ENCODE measurements around the gene NANS.
"Not testable (repeated sequence)": the region's sequence is repeated elsewhere in the genome, so short reads cannot be mapped to it uniquely, and the experiment has no call there.

The NANS gene

GRCh38 chr9:98056269-98057137 lies at the start of gene NANS:
Gene NANS (plus strand): TSS chr9:98056732. CDS start chr9:98056809, 77 bp downstream.
- DNase-seq (ENCODE audit: low read depth, low spot score), result peak; percentile 92

DNA sequence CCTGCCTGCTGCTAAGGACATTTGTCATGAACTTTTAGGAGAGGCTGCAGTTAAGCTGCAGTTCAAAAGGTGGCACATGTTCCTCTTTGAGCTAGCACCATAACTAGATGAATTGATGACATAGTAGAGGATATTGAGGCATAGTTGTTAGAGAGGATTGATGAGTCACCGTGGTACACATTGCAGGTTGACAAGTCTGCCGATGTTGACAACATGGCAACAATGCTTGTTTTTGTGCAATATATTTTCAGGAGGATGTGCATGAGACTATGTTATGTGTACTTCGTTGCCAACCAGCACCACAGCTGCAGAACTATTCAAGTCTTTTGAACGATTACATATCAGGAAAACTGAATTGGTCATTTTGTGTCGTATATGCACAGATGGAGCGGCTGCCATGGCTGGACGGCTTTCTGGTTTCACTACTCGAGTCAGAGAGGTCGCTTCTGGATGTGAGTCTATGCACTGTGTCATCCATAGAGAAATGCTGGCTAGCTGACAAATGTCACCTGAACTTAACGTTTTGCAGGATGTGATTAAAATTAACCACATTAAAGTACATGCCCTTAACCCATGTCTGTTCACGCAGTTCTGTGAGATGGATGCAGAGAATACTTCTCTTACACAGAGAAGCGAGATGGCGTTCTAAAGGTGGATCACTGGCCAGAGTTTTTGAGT lies 49.1 kb upstream of the NANS start:
- DNase-seq (ENCODE audit: low read depth, low spot score), result no peak

- DNase-seq (ENCODE audit: low read depth, low spot score), result no peak
Measured at GRCh38 chr9:98008764-98009163, 47.8 kb upstream of the NANS start.

GRCh38 chr9:98009437-98009836 lies 47.1 kb upstream of the NANS start:
- DNase-seq (ENCODE audit: low read depth, low spot score), result no peak

DNA sequence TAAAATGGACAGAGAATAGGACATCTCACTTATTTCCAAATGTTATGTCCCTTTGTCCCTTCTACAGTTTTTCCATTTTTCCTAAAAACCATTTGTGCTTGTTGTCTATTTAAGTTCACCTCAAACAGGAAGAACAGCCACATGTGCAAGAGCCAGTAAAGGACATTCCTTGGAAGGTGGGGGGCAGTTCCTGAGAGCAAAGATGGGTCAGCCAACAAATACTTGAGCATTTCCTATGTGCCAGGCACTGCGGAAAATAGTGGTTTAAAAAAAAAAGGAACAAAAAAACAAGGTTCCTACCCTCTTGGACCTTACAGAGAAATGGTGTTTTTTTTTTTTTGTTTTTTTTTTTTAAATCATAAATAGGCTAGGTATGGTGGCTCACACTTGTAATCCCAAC lies 46.6 kb upstream of the NANS start:
- no peak for DNase-seq (ENCODE audit: low read depth, low spot score)

DNA sequence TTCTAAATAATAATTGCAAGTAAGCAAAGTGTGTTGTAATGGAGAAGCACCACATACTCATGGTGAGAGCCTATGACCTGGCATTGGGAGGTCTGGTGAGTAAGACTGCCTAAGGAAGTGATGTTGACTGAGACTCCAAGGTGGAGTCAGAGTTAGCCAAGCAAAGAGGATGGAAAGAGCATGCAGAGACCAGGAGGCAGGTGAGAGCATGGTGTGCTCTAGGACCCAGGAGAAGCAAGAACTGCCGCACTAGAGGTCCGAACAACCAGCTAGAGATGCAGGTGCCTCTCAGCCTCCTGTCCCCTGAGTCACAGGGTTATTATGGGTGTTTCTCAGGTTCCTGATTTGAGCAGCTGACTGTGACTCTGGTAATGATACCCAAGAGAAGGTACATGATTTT lies 46.1 kb upstream of the NANS start:
- no peak for DNase-seq (ENCODE audit: low read depth, low spot score)

- DNase-seq (ENCODE audit: low read depth, low spot score), result no peak
Measured at GRCh38 chr9:98011122-98011521, 45.4 kb upstream of the NANS start.

GRCh38 chr9:98016137-98016680 lies 40.3 kb upstream of the NANS start:
- DNase-seq (ENCODE audit: low read depth, low spot score), result no peak

DNA sequence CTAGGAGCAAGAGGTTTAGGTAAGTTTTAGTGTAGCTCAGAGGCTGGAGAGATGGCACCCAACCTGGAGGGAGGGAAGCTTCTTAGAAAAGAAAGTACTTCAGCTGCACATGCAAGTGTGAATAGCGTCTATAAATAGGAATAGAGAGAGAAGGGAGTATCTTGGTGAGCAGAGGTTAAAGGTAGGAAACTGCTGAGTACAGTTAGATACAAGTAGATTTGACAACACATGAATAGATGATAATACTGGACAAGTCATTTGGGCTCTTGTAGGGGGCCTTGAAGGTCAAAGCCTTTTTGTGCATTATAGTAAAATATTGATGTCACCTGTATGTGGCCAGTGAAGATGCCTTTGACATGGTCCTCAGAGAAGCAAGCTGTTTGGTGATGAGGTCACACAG lies 39.2 kb upstream of the NANS start:
- DNase-seq (ENCODE audit: low read depth, low spot score), result no peak

GRCh38 chr9:98018347-98018746 lies 38.2 kb upstream of the NANS start:
- DNase-seq (ENCODE audit: low read depth, low spot score), result no peak

DNA sequence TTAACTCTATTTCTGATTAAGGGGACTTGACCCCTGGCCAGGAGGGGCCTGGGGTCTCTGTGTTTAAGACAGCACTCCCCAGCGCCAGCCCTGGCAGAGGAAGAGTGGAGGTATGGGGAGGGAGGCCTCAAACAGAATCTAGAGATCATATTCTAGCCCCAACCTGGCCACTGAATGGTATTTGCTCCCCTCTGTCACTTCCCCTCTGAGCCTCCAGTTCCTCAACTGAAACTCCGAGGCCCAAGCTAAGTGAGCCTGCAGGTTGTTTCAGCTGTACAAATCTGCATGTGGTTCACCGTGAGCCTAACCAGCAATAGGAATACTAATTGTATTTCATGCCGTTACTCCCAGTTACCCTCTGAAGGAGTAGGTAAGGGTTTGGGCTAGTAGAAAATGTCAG lies 37.4 kb upstream of the NANS start:
- DNase-seq (ENCODE audit: low read depth, low spot score), result no peak

GRCh38 chr9:98019869-98020268 lies 36.7 kb upstream of the NANS start:
- DNase-seq (ENCODE audit: low read depth, low spot score), result not testable (repeated sequence)

- no peak for DNase-seq (ENCODE audit: low read depth, low spot score)
Measured at GRCh38 chr9:98020476-98021145, 35.9 kb upstream of the NANS start.

GRCh38 chr9:98021306-98022040 lies 35.1 kb upstream of the NANS start:
- no peak for DNase-seq (ENCODE audit: low read depth, low spot score)

DNA sequence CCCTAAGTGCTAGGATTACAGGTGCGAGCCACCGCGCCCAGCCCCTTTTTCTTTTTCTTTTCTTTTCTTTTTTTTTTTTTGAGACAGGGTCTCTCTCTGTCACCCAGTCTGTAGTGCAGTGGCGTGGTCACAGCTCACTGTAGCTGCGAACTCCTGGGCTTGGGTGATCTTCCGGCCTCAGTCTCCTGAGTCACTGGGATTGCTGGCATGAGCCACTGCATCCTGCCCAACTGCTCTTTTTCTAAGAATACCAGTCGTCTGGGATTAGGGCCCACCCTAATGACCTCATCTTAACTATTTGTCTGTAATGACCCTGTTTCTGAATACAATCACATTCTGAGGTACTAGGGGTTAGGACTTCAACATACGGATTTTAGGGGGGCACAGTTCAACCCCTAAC lies 34.1 kb upstream of the NANS start:
- no peak for DNase-seq (ENCODE audit: low read depth, low spot score)

GRCh38 chr9:98024702-98025101 lies 31.8 kb upstream of the NANS start:
- no peak for DNase-seq (ENCODE audit: low read depth, low spot score)

- no peak for DNase-seq (ENCODE audit: low read depth, low spot score)
Measured at GRCh38 chr9:98031169-98031568, 25.4 kb upstream of the NANS start.

DNA sequence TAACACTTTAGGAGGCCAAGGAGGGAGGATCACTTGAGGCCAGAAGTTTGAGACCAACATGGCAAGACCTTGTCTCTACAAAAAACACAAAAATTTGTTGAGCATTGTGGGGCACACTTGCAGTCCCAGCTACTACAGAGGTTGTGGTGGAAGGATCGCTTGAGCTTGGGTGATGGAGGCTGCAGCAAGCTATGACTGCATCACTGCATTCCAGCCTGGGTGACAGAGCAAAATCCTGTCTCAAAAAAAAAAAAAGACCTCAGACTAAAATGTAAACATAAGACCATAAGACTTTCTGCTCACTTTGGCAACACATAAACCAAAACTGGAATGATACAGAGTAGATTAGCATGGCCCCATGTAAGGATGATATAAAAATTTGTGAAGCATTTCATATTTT lies 24.6 kb upstream of the NANS start:
- DNase-seq (ENCODE audit: low read depth, low spot score), result no peak

DNA sequence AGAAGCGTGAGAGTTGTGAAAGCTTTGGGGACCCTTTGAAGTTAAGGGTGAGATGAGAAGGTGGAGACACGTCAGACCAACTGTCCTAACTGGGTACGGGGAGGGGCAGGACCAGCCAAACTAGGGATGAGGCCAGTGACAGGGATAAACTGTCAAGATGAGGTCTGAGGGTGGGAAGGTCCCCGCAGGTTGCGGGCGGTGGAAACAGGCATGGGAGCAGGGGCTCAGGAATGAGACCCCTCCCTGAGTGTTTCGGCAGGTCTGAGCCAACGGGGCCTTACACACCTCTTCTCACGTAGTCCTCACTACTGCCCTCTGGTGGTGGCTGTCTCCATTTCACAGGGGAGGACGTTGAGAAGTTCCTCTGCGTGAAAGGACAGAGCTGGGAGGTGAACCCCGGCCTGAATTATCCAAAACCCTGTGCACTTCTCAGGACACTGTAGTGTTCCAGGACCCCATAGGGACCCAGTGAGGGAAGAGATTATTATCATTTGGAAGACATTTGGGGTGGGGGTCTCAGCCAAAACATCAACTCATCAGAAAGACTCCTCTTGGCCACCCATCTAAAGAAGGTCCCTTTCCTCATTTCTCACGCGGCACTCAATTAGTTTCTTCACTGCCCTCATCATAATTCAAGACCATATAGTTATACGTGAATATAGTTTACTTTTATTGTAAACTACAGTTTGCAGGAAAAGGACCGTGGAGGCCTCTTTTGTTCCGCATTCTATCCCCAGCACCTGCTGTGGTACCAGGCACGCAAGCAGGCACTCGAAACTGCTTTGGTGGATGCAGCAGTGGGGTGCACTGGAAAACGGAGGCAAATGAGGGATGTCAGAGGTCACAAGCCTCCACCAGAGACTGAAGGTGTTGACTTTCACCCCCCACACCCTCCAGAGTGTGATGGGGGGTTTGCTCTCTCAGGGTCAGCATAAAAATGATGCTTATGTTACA lies 21.7 kb upstream of the NANS start:
- peak; percentile 83 for DNase-seq (ENCODE audit: low read depth, low spot score)

DNA sequence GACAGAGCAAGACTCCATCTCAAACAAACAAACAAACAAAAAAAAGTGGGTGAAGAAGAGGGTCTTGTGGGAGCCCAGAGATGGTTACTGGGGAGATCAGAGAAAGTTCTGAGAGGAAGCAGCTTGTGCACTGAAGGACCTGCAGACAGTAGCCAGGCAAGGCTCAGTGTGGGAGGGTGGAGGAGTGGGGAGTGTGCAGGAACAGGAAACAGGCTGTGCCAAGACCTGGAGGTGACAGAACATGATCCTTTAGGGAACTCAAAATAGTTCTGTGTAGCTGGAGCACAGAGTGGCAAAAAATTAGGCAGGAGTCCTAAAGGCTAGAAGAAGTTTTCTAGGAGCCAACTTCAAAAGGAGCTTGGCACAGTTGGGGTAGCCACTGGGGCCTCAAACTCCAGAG lies 19.2 kb upstream of the NANS start:
- no peak for DNase-seq (ENCODE audit: low read depth, low spot score)

Data from ELF-1 (cell line).